Activated T-cell treated with anti-CD3 and anti-CD28 coated beads, Interleukin-2, amount 50 U/mL, for 48 hours (primary cell): ENCODE measurements around the gene LMNA.
"Not testable (repeated sequence)": the region's sequence is repeated elsewhere in the genome, so short reads cannot be mapped to it uniquely, and the experiment has no call there.

Experiments used
- DNase-seq, 2 experiments: peaks; one replicate each; pipeline ENCODE4 v3.0.0-alpha.2; 2020

The LMNA gene

GRCh38 chr1:156164125-156164831 lies 49.8 kb downstream of the LMNA start:
- DNase-seq, result no peak

GRCh38 chr1:156165083-156165482 lies 50.6 kb downstream of the LMNA start:
- no peak for DNase-seq

- no peak for DNase-seq
Measured at GRCh38 chr1:156167536-156167935, 53.0 kb downstream of the LMNA start.

- DNase-seq, result no peak
Measured at GRCh38 chr1:156172696-156173470, 58.4 kb downstream of the LMNA start.

GRCh38 chr1:156176610-156177210 lies 62.2 kb downstream of the LMNA start:
- DNase-seq, result no peak

GRCh38 chr1:156177919-156178654 lies 63.6 kb downstream of the LMNA start:
- DNase-seq, result no peak

GRCh38 chr1:156180471-156180870 lies 66.0 kb downstream of the LMNA start:
- no peak for DNase-seq

- not testable (repeated sequence) for DNase-seq
Measured at GRCh38 chr1:156181391-156181924, 66.9 kb downstream of the LMNA start.

- not testable (repeated sequence) for DNase-seq
Measured at GRCh38 chr1:156182010-156182779, 67.7 kb downstream of the LMNA start.

GRCh38 chr1:156186347-156187177 lies 72.1 kb downstream of the LMNA start:
- not testable (repeated sequence) for DNase-seq
